ENCODE results near the gene SRSF9. TPM values are rescaled to one million over a fixed set of nuclear protein-coding genes. Genes with fewer than 3 reads are reported as not detected.

The SRSF9 gene
- total and polyA plus RNA-seq, 11 donors: 14.8 to 67.1 (median 33.7) TPM

GRCh38 chr12:120474616-120474960 lies 5.0 kb upstream of the SRSF9 start:
- intact Hi-C loops (cut with DNase I): no loop called here
- no peak for ATAC-seq
- Histone ChIP-seq H3K9me3 (no peaks in the 10 kb centered on the region), H3K4me1 (peaks cover 0 to 29% (median 7%) of the 10 kb centered on the region in 12 donors), H3K4me3 (no peak overlapping the region), H3K36me3 (no peaks in the 10 kb centered on the region), H3K27me3 (no peaks in the 10 kb centered on the region), H3K27ac (peak overlapping the region in 1 of 12 donors; percentile 12)
- no peak for DNase-seq
- no peak for TF ChIP-seq POLR2A (IDR thresholded peaks at IDR 0.05)
- no peak for TF ChIP-seq CTCF (IDR thresholded peaks at IDR 0.05)
- 34 to 53% (median 46%) methylated on average over 2 of the region's 2 CpGs for WGBS, 4 donors

DNA sequence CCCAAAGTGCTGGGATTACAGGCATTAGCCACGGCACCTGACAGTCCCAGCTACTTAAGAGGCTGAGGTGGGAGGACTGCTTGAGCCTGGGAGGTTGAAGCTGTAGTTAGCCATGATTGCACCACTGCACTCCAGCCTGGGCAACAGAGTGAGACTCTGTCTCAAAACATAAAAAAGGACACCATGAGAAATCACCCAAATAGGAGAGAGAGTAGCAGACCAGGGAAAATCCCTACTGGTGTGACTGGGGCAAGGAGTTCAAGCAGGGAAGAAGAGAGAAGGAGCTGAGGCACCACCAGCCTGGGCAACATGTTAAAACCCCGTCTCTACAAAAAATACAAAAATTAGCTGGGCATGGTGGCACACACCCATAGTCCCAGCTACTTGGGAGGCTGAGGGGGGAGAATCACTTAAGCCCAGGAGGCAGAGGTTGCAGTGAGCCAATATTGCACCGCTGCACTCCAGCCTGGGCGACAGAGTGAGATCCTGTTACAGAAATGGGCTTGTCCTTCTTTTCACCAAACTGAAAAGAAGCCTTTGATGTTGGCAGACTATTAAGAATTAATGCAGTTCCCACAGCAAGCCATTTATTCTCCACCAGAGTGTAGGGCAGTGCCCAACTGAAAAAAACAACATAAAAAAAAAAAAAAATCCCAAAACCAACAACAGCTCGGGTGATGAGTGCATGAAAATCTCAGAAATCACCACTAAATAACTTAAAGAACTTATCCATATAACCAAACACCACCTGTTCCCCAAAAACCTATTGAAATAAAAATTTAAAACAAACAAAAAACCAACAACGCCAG lies 4.5 kb upstream of the SRSF9 start:
- intact Hi-C loops (cut with DNase I): no loop called here
- Histone ChIP-seq H3K4me3 (no peak overlapping the region), H3K27me3 (no peaks in the 10 kb centered on the region), H3K9me3 (no peaks in the 10 kb centered on the region), H3K4me1 (peaks cover 0 to 29% (median 7%) of the 10 kb centered on the region in 12 donors), H3K36me3 (no peaks in the 10 kb centered on the region), H3K27ac (no peak overlapping the region)
- no peak for TF ChIP-seq POLR2A (IDR thresholded peaks at IDR 0.05)
- TF ChIP-seq CTCF (IDR thresholded peaks at IDR 0.05): no peak
- 80 to 84% (median 82%) methylated on average over 6 of the region's 6 CpGs for WGBS, 4 donors
- DNase-seq (no peak), ATAC-seq (no peak)

DNA sequence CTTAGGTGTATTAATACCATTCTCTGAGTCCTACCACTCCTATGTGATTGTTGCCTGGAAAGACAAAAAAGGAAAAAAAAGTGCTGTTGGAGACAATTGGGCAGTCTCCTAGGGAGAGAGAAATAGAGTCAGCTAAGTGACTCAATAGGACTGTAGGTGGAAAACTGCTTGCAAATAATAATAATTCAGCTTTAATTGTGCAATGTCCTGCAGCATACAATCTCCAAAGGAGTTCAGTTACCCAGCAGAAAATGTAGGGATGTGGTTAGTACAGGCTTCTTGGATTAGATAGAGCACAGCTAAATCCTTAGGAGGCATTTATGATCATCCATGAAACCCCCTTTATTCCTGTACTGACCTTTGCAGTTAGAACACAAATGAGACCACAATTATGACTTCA lies 3.0 kb upstream of the SRSF9 start:
- peaks cover 0 to 2% (median under 1%) of the 10 kb centered on the region in 9 donors for H3K36me3 ChIP-seq
- H3K27me3 ChIP-seq: no peaks in the 10 kb centered on the region
- no peak overlapping the region for H3K4me3 ChIP-seq
- no peak for TF ChIP-seq CTCF (IDR thresholded peaks at IDR 0.05)
- no peak for TF ChIP-seq POLR2A (IDR thresholded peaks at IDR 0.05)
- H3K4me1 ChIP-seq: peaks cover 0 to 37% (median 15%) of the 10 kb centered on the region in 12 donors
- no peaks in the 10 kb centered on the region for H3K9me3 ChIP-seq
- ATAC-seq (no peak), DNase-seq (no peak)
- intact Hi-C loops (cut with DNase I): no loop called here
- H3K27ac ChIP-seq: no peak overlapping the region

DNA sequence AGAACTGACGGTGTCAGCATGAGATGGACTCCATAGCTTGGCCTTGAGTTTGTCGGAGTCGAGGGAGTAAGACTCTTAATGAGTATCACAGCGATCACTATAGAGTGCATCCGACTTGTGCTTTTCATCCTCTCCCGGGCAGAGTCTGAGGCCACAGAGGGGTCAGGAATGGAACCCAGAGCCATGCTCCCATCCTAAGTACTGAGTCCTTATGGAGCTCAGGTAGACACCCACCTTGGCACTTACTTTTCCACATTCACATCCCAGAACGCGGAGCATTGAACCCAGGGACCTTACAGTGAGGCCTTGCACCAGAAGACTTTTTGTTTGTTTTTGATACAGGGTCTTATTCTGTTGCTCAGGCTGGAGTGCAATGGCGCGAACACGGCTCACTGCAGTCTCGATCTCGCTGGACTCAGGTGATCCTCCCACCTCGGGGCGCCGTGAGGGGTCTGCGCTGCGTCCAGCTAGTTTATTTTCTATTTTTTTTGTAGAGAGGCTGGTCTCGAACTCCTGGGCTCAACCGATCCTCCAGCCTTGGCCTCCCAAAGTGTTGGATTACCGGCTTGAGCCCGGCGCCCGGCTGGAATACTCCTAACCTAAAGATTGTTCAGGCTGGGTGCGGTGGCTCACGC lies 719 bp upstream of the SRSF9 start:
- no peak for DNase-seq
- intact Hi-C loops (cut with DNase I): loop anchor here in 1 of 10 donors (2.0 kb wide), 1 partner anchor 25 kb away; no protein-coding TSS in a partner anchor

More for the DNA sequence above, 719 bp upstream of the SRSF9 start:
- Histone ChIP-seq H3K36me3 (peaks cover 0 to 24% (median 19%) of the 10 kb centered on the region in 9 donors), H3K4me3 (peak overlapping the region; percentile 63 to 99 (median 92)), H3K27ac (peak overlapping the region; percentile 76 to 96 (median 92)), H3K27me3 (no peaks in the 10 kb centered on the region), H3K9me3 (no peaks in the 10 kb centered on the region), H3K4me1 (peaks cover 0 to 49% (median 31%) of the 10 kb centered on the region in 12 donors)
- TF ChIP-seq POLR2A (IDR thresholded peaks at IDR 0.05) (no peak), CTCF (IDR thresholded peaks at IDR 0.05) (no peak)
- peak in 3 of 4 donors; percentile 8 to 27 (median 21) for ATAC-seq
- 67 to 72% (median 69%) methylated on average over 25 to 26 of the region's 26 CpGs for WGBS, 4 donors

Measured in heart left ventricle (tissue), 16 donors.